ENCODE measurements around the gene BRD1. TPM values are rescaled to one million over a fixed set of nuclear protein-coding genes. Genes with fewer than 3 reads are reported as not detected.

BRD1 gene
- total RNA-seq, 1 donor = 29.8 TPM

DNA sequence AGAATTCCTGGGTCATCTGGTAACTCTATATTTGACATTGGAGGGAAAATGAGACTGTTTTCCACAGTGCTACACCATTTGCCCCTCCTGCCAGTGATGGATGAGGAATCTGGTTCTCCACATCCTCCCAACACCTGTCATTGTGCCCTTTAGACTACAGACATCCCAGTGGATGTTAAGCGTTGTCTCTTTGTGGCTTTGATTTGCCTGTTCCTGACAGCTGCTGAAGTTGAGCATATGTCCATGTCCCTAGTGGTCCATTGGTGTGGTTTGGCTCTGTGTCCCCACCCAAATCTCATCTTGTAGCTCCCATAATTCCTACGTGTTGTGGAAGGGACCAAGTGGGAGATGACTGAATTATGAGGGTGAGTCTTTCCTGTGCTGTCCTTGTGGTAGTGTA lies 88.5 kb downstream of the BRD1 start:
- no peak overlapping the region for H3K4me3 ChIP-seq (ENCODE audit: low read depth, low read length)
- TF ChIP-seq CTCF (IDR thresholded peaks at IDR 0.05; ENCODE audit: insufficient read depth, low read depth, low read length) = no peak
- DNase-seq (ENCODE audit: low read depth) = no peak

- no peak for TF ChIP-seq CTCF (IDR thresholded peaks at IDR 0.05; ENCODE audit: insufficient read depth, low read depth, low read length)
- DNase-seq (ENCODE audit: low read depth) = no peak
These were observed 89.1 kb downstream of the BRD1 start for GRCh38 chr22:49738566-49738965.

GRCh38 chr22:49738006-49738405 lies 89.7 kb downstream of the BRD1 start:
- no peak for TF ChIP-seq CTCF (IDR thresholded peaks at IDR 0.05; ENCODE audit: insufficient read depth, low read depth, low read length)
- DNase-seq (ENCODE audit: low read depth) = no peak
- H3K4me3 ChIP-seq (ENCODE audit: low read depth, low read length) = no peak overlapping the region

More at GRCh38 chr22:49738566-49738965, 89.1 kb downstream of the BRD1 start:
- H3K4me3 ChIP-seq (ENCODE audit: low read depth, low read length) = no peak overlapping the region

- DNase-seq (ENCODE audit: low read depth) = no peak
- no peak for TF ChIP-seq CTCF (IDR thresholded peaks at IDR 0.05; ENCODE audit: insufficient read depth, low read depth, low read length)
These were observed 90.5 kb downstream of the BRD1 start for GRCh38 chr22:49737101-49737551.

DNA sequence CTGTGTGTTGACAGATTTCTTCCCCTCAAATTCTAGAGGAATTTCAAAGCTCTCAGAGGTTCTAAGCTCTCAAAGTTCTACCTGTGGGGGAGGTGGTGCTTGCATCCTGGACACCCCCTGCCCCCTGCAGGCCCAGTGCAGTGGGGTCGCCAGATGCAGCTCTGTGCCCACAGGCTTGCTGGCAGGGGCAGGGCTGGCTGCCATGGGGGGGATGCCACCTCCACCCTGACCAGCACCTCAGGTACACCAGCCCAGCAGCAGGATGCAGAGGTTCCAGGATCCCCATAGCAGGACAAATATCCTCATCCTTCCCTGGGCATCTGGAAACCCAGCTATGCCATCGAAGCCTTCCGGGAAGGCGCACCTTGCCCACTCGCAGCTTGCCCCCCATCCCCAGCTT lies 91.1 kb downstream of the BRD1 start:
- no peak for TF ChIP-seq CTCF (IDR thresholded peaks at IDR 0.05; ENCODE audit: insufficient read depth, low read depth, low read length)
- no peak for DNase-seq (ENCODE audit: low read depth)
- no peak overlapping the region for H3K4me3 ChIP-seq (ENCODE audit: low read depth, low read length)

More at GRCh38 chr22:49737101-49737551, 90.5 kb downstream of the BRD1 start:
- no peak overlapping the region for H3K4me3 ChIP-seq (ENCODE audit: low read depth, low read length)

- H3K4me3 ChIP-seq (ENCODE audit: low read depth, low read length) = no peak overlapping the region
- no peak for TF ChIP-seq CTCF (IDR thresholded peaks at IDR 0.05; ENCODE audit: insufficient read depth, low read depth, low read length)
- no peak for DNase-seq (ENCODE audit: low read depth)
These were observed 91.7 kb downstream of the BRD1 start for GRCh38 chr22:49735901-49736421.

DNA sequence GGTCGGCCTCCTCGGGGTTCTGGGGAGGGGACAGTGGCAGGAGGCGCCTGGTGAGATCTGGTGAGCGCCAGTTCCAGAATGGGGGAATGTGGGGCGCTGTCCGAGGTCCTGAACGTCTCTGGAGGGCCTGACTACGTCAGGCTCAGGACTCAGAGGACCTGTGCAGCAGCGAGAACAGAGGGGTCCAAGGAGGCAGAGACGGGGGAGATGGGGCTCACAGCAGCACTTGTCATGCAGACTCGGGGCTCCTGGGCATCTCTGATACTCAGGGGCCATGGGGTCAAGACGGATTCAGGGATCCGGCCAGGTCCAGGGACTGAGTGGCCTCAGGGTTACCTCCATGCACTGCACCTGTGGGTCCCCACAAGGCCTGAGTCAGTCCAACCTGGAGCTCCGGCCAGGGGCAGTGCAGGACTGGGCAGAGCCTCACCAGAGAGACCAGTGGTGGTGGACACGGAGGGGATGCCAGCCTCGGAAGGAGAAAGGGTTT lies 92.2 kb downstream of the BRD1 start:
- no peak for TF ChIP-seq CTCF (IDR thresholded peaks at IDR 0.05; ENCODE audit: insufficient read depth, low read depth, low read length)
- DNase-seq (ENCODE audit: low read depth) = peak; percentile 3
- H3K4me3 ChIP-seq (ENCODE audit: low read depth, low read length) = no peak overlapping the region
